ENCODE data around the gene STK33. TPM values are rescaled to one million over a fixed set of nuclear protein-coding genes. Genes with fewer than 3 reads are reported as not detected.
A peak's percentile ranks its signal among the peaks of the same experiment; 100 is the strongest.

STK33 gene
- total RNA-seq, 1 experiment from 2014 or later: not detected

- no peak for DNase-seq (ENCODE audit: low read depth, low spot score)
- in situ Hi-C loops (cut with HindIII; ENCODE audit: low pct_unique_long_range_greater_than_20kb, low sequenced_read_pairs): no loop called here
Observed at GRCh38 chr11:8610532-8611116, 16.6 kb upstream of the STK33 start.

- peak; percentile 47 for DNase-seq (ENCODE audit: low read depth, low spot score)
- in situ Hi-C loops (cut with HindIII; ENCODE audit: low pct_unique_long_range_greater_than_20kb, low sequenced_read_pairs): no loop called here
Observed at GRCh38 chr11:8608652-8609051, 14.6 kb upstream of the STK33 start.

GRCh38 chr11:8605971-8606563 lies 12.0 kb upstream of the STK33 start:
- in situ Hi-C loops (cut with HindIII; ENCODE audit: low pct_unique_long_range_greater_than_20kb, low sequenced_read_pairs): no loop called here
- DNase-seq (ENCODE audit: low read depth, low spot score): no peak

DNA sequence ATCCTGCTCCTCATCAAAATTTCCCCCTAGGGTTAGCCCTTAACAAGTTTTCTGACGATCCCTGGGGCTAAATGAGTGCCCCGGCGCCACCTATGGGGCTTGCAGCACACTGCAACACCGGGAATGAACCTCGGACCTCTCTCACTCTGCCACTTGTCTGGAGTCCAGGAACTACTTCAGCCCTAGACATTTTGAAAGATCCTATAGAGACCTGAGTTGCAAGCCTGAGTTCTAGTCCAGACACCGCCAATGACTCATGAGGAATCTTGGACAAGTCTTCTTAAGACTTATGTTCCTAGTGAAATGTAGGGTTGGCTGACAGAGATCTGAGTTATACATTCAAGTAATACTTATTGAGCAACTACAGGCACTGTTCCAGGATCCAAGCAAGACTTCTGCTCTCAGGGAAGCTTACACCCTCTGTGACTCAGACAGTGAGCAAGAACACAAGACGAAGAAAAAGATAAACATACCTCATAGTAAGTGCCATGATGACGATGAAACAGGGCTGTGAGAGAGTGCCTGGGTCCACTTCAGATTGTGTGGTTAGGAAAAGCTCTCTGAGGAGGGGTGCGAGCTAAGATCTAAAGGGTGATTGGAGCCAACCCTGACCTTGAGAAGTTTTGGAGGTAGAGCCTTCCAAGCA lies 10.2 kb upstream of the STK33 start:
- in situ Hi-C loops (cut with HindIII; ENCODE audit: low pct_unique_long_range_greater_than_20kb, low sequenced_read_pairs): no loop called here
- peak; percentile 60 for DNase-seq (ENCODE audit: low read depth, low spot score)

DNA sequence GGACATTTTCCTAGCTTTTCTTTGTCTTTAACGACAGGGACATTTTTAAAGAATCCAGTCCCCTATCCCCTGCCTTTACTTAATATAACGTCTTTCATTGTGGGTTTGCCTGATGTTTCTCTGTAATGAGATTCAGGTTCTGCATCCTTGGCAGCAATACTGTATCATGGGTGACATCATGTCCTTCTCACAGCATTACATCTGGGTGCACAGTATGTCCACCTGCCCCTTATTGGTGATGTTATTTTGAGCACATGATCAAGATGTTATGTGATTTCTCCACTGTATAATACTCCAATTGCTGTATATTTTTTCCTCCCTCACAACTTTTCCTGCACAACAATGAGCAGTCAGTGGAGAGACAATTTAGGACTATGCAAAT lies 9.7 kb upstream of the STK33 start:
- no peak for DNase-seq (ENCODE audit: low read depth, low spot score)
- in situ Hi-C loops (cut with HindIII; ENCODE audit: low pct_unique_long_range_greater_than_20kb, low sequenced_read_pairs): no loop called here

GRCh38 chr11:8601376-8602133 lies 7.5 kb upstream of the STK33 start:
- in situ Hi-C loops (cut with HindIII; ENCODE audit: low pct_unique_long_range_greater_than_20kb, low sequenced_read_pairs): no loop called here
- no peak for DNase-seq (ENCODE audit: low read depth, low spot score)

GRCh38 chr11:8598506-8598905 lies 4.5 kb upstream of the STK33 start:
- no peak for DNase-seq (ENCODE audit: low read depth, low spot score)
- in situ Hi-C loops (cut with HindIII; ENCODE audit: low pct_unique_long_range_greater_than_20kb, low sequenced_read_pairs): no loop called here

GRCh38 chr11:8597182-8597581 lies 3.2 kb upstream of the STK33 start:
- no peak for DNase-seq (ENCODE audit: low read depth, low spot score)
- in situ Hi-C loops (cut with HindIII; ENCODE audit: low pct_unique_long_range_greater_than_20kb, low sequenced_read_pairs): no loop called here

GRCh38 chr11:8596504-8597046 lies 2.5 kb upstream of the STK33 start:
- DNase-seq (ENCODE audit: low read depth, low spot score): no peak
- in situ Hi-C loops (cut with HindIII; ENCODE audit: low pct_unique_long_range_greater_than_20kb, low sequenced_read_pairs): no loop called here

DNA sequence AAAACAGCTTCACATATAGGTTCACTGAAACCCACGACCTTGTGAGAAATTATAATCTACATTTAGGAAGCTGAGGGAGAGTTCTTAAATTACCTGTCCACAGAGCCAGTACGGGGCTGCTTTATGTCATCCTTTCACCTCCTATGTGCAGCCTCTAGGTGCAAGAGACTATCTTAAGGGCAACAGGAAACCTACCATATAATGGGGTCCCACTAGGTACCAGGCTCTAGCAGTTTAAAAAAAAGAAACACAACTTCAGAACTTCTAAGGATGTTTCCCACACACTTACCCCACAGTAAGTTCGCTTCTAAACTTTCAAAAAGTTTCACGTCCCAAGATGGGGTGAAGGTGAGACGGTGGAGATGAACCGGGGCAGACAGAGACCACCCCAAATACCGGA lies 573 bp downstream of the STK33 start:
- no peak for DNase-seq (ENCODE audit: low read depth, low spot score)
- in situ Hi-C loops (cut with HindIII; ENCODE audit: low pct_unique_long_range_greater_than_20kb, low sequenced_read_pairs): no loop called here

GRCh38 chr11:8587915-8588314 lies 6.1 kb downstream of the STK33 start:
- DNase-seq (ENCODE audit: low read depth, low spot score): no peak
- in situ Hi-C loops (cut with HindIII; ENCODE audit: low pct_unique_long_range_greater_than_20kb, low sequenced_read_pairs): no loop called here

- in situ Hi-C loops (cut with HindIII; ENCODE audit: low pct_unique_long_range_greater_than_20kb, low sequenced_read_pairs): no loop called here
- no peak for DNase-seq (ENCODE audit: low read depth, low spot score)
Observed at GRCh38 chr11:8586805-8587204, 7.2 kb downstream of the STK33 start.

GRCh38 chr11:8586184-8586583 lies 7.8 kb downstream of the STK33 start:
- in situ Hi-C loops (cut with HindIII; ENCODE audit: low pct_unique_long_range_greater_than_20kb, low sequenced_read_pairs): no loop called here
- DNase-seq (ENCODE audit: low read depth, low spot score): no peak

- in situ Hi-C loops (cut with HindIII; ENCODE audit: low pct_unique_long_range_greater_than_20kb, low sequenced_read_pairs): no loop called here
- DNase-seq (ENCODE audit: low read depth, low spot score): peak; percentile 71
Observed at GRCh38 chr11:8584511-8584910, 9.5 kb downstream of the STK33 start.

GRCh38 chr11:8584082-8584481 lies 9.9 kb downstream of the STK33 start:
- in situ Hi-C loops (cut with HindIII; ENCODE audit: low pct_unique_long_range_greater_than_20kb, low sequenced_read_pairs): no loop called here
- no peak for DNase-seq (ENCODE audit: low read depth, low spot score)

- in situ Hi-C loops (cut with HindIII; ENCODE audit: low pct_unique_long_range_greater_than_20kb, low sequenced_read_pairs): no loop called here
- DNase-seq (ENCODE audit: low read depth, low spot score): no peak
Observed at GRCh38 chr11:8581300-8581699, 12.7 kb downstream of the STK33 start.

DNA sequence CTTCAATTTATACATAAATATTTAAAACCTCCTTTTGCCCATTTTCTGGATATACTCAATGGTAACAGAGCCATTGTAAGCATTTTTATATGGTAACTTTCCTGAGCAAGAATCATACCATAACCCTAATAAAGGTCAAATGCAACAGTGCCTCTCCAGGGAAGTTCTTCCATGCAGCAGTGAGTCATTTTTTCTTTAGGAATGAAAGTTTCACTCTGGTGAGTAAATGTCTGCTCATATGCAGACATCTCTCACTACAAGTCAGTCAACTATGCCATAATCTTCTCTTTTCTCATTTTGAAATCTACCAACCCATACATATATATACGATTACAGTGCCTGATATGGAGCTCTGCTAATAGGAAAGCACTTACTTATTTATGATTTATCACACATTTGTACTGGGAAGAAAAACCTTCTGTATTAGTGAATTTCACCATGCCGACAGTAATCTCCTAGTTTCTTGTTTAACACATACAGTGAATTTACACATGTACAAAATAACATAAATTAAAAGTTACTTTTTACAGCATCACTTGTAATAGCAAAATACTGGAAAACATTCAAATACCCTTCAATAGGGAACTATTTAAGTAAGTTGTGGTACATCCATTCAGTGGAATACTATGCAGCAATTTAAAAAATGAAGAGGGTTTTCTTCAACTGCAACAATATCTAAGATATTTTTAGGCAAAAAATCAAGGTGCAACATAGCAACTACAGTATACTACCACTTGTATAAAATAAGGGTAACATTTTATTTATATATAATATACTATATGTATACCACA lies 16.0 kb downstream of the STK33 start:
- DNase-seq (ENCODE audit: low read depth, low spot score): no peak
- in situ Hi-C loops (cut with HindIII; ENCODE audit: low pct_unique_long_range_greater_than_20kb, low sequenced_read_pairs): no loop called here

DNA sequence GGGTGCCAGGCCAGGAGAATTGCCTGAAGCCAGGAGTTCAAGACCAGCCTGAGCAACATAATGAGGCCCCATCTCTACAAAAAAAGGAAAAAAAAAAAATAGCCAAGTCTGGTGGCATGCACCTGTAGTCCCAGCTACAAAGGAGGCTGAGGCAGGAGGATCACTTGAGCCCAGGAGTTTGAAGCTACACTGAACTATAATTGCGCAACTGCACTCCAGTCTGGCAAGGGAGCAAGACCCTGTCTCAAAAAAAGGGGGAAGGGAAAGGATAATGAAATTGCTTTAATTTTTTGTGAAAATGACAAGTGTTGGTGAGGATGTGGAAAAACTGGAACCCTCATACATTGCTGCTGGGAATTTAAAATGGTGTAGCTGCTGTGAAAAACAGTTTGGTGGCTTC lies 19.2 kb downstream of the STK33 start:
- no peak for DNase-seq (ENCODE audit: low read depth, low spot score)
- in situ Hi-C loops (cut with HindIII; ENCODE audit: low pct_unique_long_range_greater_than_20kb, low sequenced_read_pairs): no loop called here
